Panc1 (cell line): Measurements from ENCODE around the gene ADCY9.

Source experiments
- CTCF ChIP-seq: fragments of 450-650 bp; IDR thresholded peaks from 2 replicates; pipeline ENCODE4 v1.5.1; 2017; ENCODE audit warnings: mild to moderate bottlenecking
- POLR2AphosphoS5 ChIP-seq: IDR thresholded peaks from 2 replicates; pipeline ENCODE4 v1.6.1; 2012; ENCODE audit warnings: mild to moderate bottlenecking, low read depth, low read length, moderate library complexity
- REST ChIP-seq, 2 experiments: IDR thresholded peaks; 2 replicates each; pipeline ENCODE4 v1.6.1; 2011 to 2012; ENCODE audit warnings: low read depth in 2 of 2, control low read depth in 1 of 2, low read length in 1 of 2, mild to moderate bottlenecking in 1 of 2, moderate library complexity in 1 of 2; ENCODE audit not compliant: insufficient read depth in 1 of 2
- TCF7L2 ChIP-seq: IDR thresholded peaks from 2 replicates; pipeline ENCODE4 v1.6.1; 2011; ENCODE audit warnings: mild to moderate bottlenecking, low read depth, low read length, inconsistent platforms

GRCh38 chr16:3992297-3993051, 123.8 kb downstream of the ADCY9 start:
- TF ChIP-seq POLR2AphosphoS5 (no peak), REST (IDR thresholded peaks at IDR 0.05; ENCODE audit: insufficient read depth in 1 of 2, low read depth in 2 of 2, low read length in 1 of 2) (no peak), CTCF (no peak), TCF7L2 (no peak)
